ENCODE results near the gene RNF11.

DNA sequence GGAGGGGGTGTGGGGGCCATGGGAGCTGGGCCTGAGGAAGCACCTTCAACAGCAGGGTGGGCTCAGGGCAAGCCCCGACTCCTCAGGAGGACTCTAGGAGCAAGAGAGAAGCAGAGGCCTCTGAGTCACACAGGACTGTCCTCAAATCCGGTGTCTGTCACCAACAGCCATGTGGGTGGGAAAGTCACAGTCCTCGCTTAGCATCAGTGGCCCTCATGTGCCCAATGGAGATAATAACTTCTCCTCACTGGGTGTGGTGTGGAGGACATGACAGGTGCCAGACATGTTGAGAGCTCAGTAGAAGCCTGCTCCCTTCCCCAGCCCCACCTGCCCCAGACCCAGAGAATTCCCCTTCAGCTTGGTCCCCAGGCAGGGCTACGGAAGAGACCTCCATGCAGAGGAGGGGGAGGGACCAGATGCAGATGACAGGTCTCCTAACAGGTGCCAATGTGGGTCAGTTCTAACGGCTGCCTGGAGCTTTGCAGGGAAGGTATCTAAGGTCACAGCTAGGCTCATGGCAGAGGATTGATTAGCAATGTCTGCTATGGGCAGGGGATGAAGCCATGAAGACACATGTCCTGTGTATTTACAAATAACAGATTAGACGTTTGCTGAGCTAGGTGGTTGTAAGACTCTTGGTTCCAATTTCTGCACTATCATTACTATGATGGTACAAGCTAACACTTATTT is 64.1 kb downstream of the RNF11 start:
- no peak for TF ChIP-seq CTCF (IDR thresholded peaks at IDR 0.05)
- TF ChIP-seq POLR2A (IDR thresholded peaks at IDR 0.05) = no peak

All from sigmoid colon (tissue), 3 donors.